SU-DHL-6 (cell line): ENCODE data around the gene ZSCAN31.

ENCODE experiments used
- EZH2phosphoT487 ChIP-seq: fragments of 200-600 bp; sonication (generic), shearing (Covaris generic); conservative IDR thresholded peaks from 2 replicates; pipeline ENCODE4 v1.6.1; 2018; ENCODE audit warnings: mild to moderate bottlenecking, antibody characterized with exemption, low read length, moderate library complexity, mixed read lengths
- TF ChIP-seq, protein P1 (sequence below): fragments of 200-600 bp; sonication (generic); IDR thresholded peaks from one replicate; pipeline ENCODE4 v1.5.1; 2017; ENCODE audit warnings: antibody characterized with exemption, mild to moderate bottlenecking, low read length, moderate library complexity; ENCODE audit not compliant: insufficient read depth, poor library complexity, severe bottlenecking

DNA sequence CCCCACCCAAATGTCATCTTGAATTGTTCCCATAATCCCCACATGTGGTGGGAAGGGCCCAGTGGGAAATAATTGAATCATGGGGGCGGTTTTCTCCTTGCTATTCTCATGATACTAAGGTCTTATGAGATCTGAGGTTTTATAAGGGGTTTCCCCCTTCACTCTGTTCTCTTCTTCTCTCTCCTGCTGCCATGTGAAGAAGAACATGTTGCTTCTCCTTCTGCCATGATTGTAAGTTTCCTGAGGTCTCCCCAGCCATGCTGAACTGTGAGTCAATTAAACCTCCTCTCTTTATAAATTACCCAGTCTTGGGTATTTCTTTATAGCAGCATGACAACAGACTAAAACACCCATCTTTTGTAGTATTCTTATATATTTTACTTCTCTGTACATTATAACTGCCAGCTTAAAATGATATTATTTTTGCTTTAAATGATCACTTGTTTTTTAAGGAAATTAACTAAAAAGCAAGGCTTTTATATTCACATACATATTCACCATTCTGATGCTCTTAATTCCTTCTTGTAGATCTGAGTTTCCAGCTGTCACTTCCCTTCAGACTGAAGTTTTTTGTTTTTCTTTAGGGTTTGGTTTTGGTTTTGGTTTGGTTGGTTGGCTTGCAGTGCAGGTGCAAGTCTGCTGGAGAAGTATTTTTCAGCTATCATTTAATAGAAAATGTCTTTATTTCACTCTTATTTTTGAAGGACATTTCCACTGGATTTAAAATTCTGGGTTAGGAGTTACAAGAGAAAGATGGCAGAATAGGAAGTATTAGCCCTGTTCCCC lies 4.6 kb upstream of the ZSCAN31 start:
- TF ChIP-seq, protein P1, sequence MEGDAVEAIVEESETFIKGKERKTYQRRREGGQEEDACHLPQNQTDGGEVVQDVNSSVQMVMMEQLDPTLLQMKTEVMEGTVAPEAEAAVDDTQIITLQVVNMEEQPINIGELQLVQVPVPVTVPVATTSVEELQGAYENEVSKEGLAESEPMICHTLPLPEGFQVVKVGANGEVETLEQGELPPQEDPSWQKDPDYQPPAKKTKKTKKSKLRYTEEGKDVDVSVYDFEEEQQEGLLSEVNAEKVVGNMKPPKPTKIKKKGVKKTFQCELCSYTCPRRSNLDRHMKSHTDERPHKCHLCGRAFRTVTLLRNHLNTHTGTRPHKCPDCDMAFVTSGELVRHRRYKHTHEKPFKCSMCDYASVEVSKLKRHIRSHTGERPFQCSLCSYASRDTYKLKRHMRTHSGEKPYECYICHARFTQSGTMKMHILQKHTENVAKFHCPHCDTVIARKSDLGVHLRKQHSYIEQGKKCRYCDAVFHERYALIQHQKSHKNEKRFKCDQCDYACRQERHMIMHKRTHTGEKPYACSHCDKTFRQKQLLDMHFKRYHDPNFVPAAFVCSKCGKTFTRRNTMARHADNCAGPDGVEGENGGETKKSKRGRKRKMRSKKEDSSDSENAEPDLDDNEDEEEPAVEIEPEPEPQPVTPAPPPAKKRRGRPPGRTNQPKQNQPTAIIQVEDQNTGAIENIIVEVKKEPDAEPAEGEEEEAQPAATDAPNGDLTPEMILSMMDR = no peak
- no peak for TF ChIP-seq EZH2phosphoT487
